ENCODE measurements around the gene ZNF319.

ZNF319 gene

GRCh38 chr16:58026139-58026704, 25.8 kb upstream of the ZNF319 start:
- peaks cover 20% of the 10 kb centered on the region; the same call in 1 of the 2 replicates for H3K27me3 ChIP-seq (ENCODE audit: insufficient read depth, low read length)
- H3K27ac ChIP-seq (ENCODE audit: low read length): no peak overlapping the region
- 0 out of 2 replicates have a peak, but pooled peaks cover under 1% of the 10 kb centered on the region for H3K36me3 ChIP-seq (ENCODE audit: insufficient read depth, low read depth, low read length)
- peak overlapping the region; percentile 81 for H3K4me3 ChIP-seq (ENCODE audit: low read length)
- H3K9me3 ChIP-seq (ENCODE audit: insufficient read depth, low read depth, low read length): no peaks in the 10 kb centered on the region
- H3K9ac ChIP-seq (ENCODE audit: low read depth, low read length): peak overlapping the region; percentile 67; the same call in 1 of the 2 replicates
- H3K4me1 ChIP-seq (ENCODE audit: insufficient read depth, low read length): peaks cover 31% of the 10 kb centered on the region

- H3K4me3 ChIP-seq (ENCODE audit: low read length): peak within 1 kb of the TSS; percentile 81
- no peak within 1 kb of the TSS for H3K27ac ChIP-seq (ENCODE audit: low read length)
- peak within 1 kb of the TSS; percentile 67; the same call in 1 of the 2 replicates for H3K9ac ChIP-seq (ENCODE audit: low read depth, low read length)
- H3K4me1 ChIP-seq (ENCODE audit: insufficient read depth, low read length): peaks cover 31% of the 10 kb centered on the region
- H3K9me3 ChIP-seq (ENCODE audit: insufficient read depth, low read depth, low read length): no peaks in the 10 kb centered on the region
- H3K36me3 ChIP-seq (ENCODE audit: insufficient read depth, low read depth, low read length): 0 out of 2 replicates have a peak, but pooled peaks cover 4% of the 10 kb centered on the region
- peaks cover 20% of the 10 kb centered on the region; the same call in 1 of the 2 replicates for H3K27me3 ChIP-seq (ENCODE audit: insufficient read depth, low read length)
These were observed 25.1 kb upstream of the ZNF319 start, which contains the start of gene MMP15 for GRCh38 chr16:58025351-58026138. Gene MMP15 (plus strand): TSS chr16:58025754. CDS start chr16:58026351, 597 bp downstream.

DNA sequence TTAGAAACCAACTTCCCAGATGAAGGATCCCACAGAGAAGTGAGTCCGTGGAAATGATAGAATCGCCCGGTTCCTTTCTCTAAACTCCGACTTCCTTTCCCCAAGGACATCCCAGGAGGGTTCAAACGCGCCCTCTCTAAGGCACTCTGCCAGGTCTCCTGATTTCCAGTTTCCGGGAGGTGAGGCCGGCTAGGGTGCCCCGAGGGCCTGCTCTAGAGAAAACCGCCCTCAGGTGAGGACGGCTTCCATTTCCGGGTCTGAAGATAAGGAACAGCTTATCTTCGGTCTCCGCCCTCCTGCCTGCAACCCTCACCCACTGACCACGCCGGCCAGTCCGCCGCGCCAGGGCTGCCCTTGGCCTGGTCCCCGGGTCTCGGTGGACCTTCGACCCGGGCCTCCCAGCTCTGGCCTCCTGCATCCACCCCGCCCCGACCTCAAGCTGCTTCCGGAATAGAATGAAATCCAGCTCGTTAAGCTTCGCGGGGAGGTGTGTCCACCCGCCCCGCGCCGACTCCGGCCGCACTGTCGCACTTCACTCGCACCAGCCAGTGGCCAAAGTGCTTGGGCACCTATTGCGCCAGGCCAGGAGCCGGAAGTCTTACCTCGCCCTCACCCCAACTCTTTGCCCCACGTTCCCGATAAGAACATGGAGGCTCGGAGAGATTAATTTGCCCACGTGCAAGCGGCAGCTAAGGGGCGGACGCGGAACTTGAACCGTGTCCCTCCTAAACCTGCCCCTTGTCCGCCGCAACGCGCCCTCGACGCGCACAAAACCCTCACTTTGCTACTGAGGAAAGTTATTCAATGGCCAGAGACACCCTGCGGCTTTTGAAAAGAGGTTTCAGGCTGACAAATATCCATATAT, 24.2 kb upstream of the ZNF319 start:
- peak overlapping the region; percentile 81 for H3K4me3 ChIP-seq (ENCODE audit: low read length)
- H3K4me1 ChIP-seq (ENCODE audit: insufficient read depth, low read length): peaks cover 31% of the 10 kb centered on the region
- no peaks in the 10 kb centered on the region for H3K9me3 ChIP-seq (ENCODE audit: insufficient read depth, low read depth, low read length)
- peak overlapping the region; percentile 60; the same call in 1 of the 2 replicates for H3K9ac ChIP-seq (ENCODE audit: low read depth, low read length)
- 0 out of 2 replicates have a peak, but pooled peaks cover 4% of the 10 kb centered on the region for H3K36me3 ChIP-seq (ENCODE audit: insufficient read depth, low read depth, low read length)
- H3K27ac ChIP-seq (ENCODE audit: low read length): no peak overlapping the region
- H3K27me3 ChIP-seq (ENCODE audit: insufficient read depth, low read length): peaks cover 20% of the 10 kb centered on the region; the same call in 1 of the 2 replicates

GRCh38 chr16:58022601-58023371, 22.3 kb upstream of the ZNF319 start:
- Histone ChIP-seq H3K27ac (ENCODE audit: low read length) (no peak overlapping the region), H3K4me1 (ENCODE audit: insufficient read depth, low read length) (peaks cover 18% of the 10 kb centered on the region; the same call in 1 of the 2 replicates), H3K27me3 (ENCODE audit: insufficient read depth, low read length) (peaks cover 20% of the 10 kb centered on the region; the same call in 1 of the 2 replicates)

GRCh38 chr16:58021661-58022551, 21.4 kb upstream of the ZNF319 start:
- peaks cover 18% of the 10 kb centered on the region; the same call in 1 of the 2 replicates for H3K4me1 ChIP-seq (ENCODE audit: insufficient read depth, low read length)
- H3K9ac ChIP-seq (ENCODE audit: low read depth, low read length): no peak overlapping the region
- no peak overlapping the region for H3K27ac ChIP-seq (ENCODE audit: low read length)
- H3K27me3 ChIP-seq (ENCODE audit: insufficient read depth, low read length): peaks cover 20% of the 10 kb centered on the region; the same call in 1 of the 2 replicates
- H3K9me3 ChIP-seq (ENCODE audit: insufficient read depth, low read depth, low read length): no peaks in the 10 kb centered on the region
- peaks cover 4% of the 10 kb centered on the region; the same call in 1 of the 2 replicates for H3K36me3 ChIP-seq (ENCODE audit: insufficient read depth, low read depth, low read length)
- no peak overlapping the region for H3K4me3 ChIP-seq (ENCODE audit: low read length)

More at GRCh38 chr16:58022601-58023371, 22.3 kb upstream of the ZNF319 start:
- Histone ChIP-seq H3K4me3 (ENCODE audit: low read length) (no peak overlapping the region), H3K9ac (ENCODE audit: low read depth, low read length) (no peak overlapping the region), H3K36me3 (ENCODE audit: insufficient read depth, low read depth, low read length) (0 out of 2 replicates have a peak, but pooled peaks cover 4% of the 10 kb centered on the region), H3K9me3 (ENCODE audit: insufficient read depth, low read depth, low read length) (no peaks in the 10 kb centered on the region)

GRCh38 chr16:58020628-58021521, 20.4 kb upstream of the ZNF319 start:
- Histone ChIP-seq H3K27ac (ENCODE audit: low read length) (no peak overlapping the region), H3K4me3 (ENCODE audit: low read length) (no peak overlapping the region), H3K9ac (ENCODE audit: low read depth, low read length) (no peak overlapping the region), H3K4me1 (ENCODE audit: insufficient read depth, low read length) (peaks cover 18% of the 10 kb centered on the region; the same call in 1 of the 2 replicates), H3K27me3 (ENCODE audit: insufficient read depth, low read length) (peaks cover 20% of the 10 kb centered on the region; the same call in 1 of the 2 replicates), H3K36me3 (ENCODE audit: insufficient read depth, low read depth, low read length) (peaks cover 4% of the 10 kb centered on the region; the same call in 1 of the 2 replicates), H3K9me3 (ENCODE audit: insufficient read depth, low read depth, low read length) (no peaks in the 10 kb centered on the region)

DNA sequence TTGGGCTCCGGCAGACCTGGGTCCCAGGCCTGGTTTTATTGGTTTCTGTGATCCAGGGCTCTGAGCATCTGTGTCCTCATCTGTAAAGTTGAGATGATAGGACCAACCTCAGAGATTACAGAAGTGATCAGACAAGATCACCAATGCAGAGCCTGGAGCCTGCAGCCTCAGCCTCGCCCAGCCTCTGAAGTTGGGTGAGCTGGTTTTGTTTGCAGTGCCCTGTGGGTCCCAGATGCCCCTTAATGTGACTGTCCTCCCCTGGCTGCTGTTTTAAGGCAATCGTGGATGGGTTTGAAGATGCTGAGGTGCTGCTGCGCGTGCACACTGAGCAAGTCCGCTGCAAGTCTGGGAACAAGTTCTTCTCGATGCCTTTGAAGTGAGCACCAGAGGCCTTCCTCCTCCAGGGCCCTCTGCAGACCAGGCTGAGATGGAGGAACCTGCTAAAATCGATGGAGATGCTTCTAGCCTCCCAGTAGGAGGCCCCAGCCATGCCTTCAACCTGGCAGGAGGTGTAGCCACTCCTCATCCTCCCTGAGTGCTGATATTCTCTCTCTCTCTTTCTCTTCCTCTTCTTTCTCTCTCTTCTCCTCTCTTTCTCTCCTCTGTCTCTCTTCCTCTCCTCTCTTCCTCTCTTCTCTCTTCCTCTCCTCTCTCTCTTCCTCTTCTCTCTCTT, 19.5 kb upstream of the ZNF319 start:
- H3K27me3 ChIP-seq (ENCODE audit: insufficient read depth, low read length): peaks cover 20% of the 10 kb centered on the region; the same call in 1 of the 2 replicates
- H3K27ac ChIP-seq (ENCODE audit: low read length): no peak overlapping the region
- H3K4me1 ChIP-seq (ENCODE audit: insufficient read depth, low read length): peaks cover 18% of the 10 kb centered on the region; the same call in 1 of the 2 replicates

GRCh38 chr16:58018803-58019202, 18.3 kb upstream of the ZNF319 start:
- H3K4me1 ChIP-seq (ENCODE audit: insufficient read depth, low read length): peaks cover 15% of the 10 kb centered on the region; the same call in 1 of the 2 replicates
- no peaks in the 10 kb centered on the region for H3K9me3 ChIP-seq (ENCODE audit: insufficient read depth, low read depth, low read length)
- H3K9ac ChIP-seq (ENCODE audit: low read depth, low read length): no peak overlapping the region
- no peak overlapping the region for H3K4me3 ChIP-seq (ENCODE audit: low read length)
- peaks cover 8% of the 10 kb centered on the region; the same call in 1 of the 2 replicates for H3K27me3 ChIP-seq (ENCODE audit: insufficient read depth, low read length)
- no peak overlapping the region for H3K27ac ChIP-seq (ENCODE audit: low read length)
- peaks cover 5% of the 10 kb centered on the region; the same call in 1 of the 2 replicates for H3K36me3 ChIP-seq (ENCODE audit: insufficient read depth, low read depth, low read length)

More for the DNA sequence above, 19.5 kb upstream of the ZNF319 start:
- H3K9me3 ChIP-seq (ENCODE audit: insufficient read depth, low read depth, low read length): no peaks in the 10 kb centered on the region
- peaks cover 4% of the 10 kb centered on the region; the same call in 1 of the 2 replicates for H3K36me3 ChIP-seq (ENCODE audit: insufficient read depth, low read depth, low read length)
- no peak overlapping the region for H3K9ac ChIP-seq (ENCODE audit: low read depth, low read length)
- no peak overlapping the region for H3K4me3 ChIP-seq (ENCODE audit: low read length)

Measured in iPS-20b (cell line).